PC-3 (cell line): ENCODE data around the gene IGSF21. TPM values are rescaled to one million over a fixed set of nuclear protein-coding genes. Genes with fewer than 3 reads are reported as not detected.
A peak's percentile ranks its signal among the peaks of the same experiment; 100 is the strongest.

Source experiments
- ATAC-seq: fragments of 200-7000 bp; cut with Tn5 transposase; 2 replicates; pipeline ENCODE4 v1.9.1; 2020; ENCODE audit warnings: mild to moderate bottlenecking, moderate library complexity
- BruUV-seq: library from RNA; stranded (reverse); fragments of 400-500 nt; replicated peaks from 2 replicates; lab custom pipeline; 2021; lab: Mats Ljungman, UMichigan
- CTCF ChIA-PET: fragments of 300-600 bp; sonication (Branson Sonifier 250); formaldehyde crosslinking; loops from one replicate; lab custom pipeline; 2022; ENCODE audit warnings: antibody characterized with exemption; lab: Charles Lee
- POLR2A ChIA-PET: fragments of 300-600 bp; sonication (Branson Sonifier 250); formaldehyde crosslinking; loops from one replicate; lab custom pipeline; 2022; ENCODE audit warnings: antibody characterized with exemption; ENCODE audit not compliant: unreplicated experiment; lab: Charles Lee
- DNase-seq: peaks from one replicate; pipeline ENCODE4 v3.0.0-alpha.2; 2015
- H2AFZ ChIP-seq: fragments of 300-600 bp; sonication (generic); 2 replicates; pipeline ENCODE4 v1.6.0; 2016; ENCODE audit warnings: antibody characterized with exemption, low read length
- H3F3A ChIP-seq: fragments of 300-600 bp; sonication (generic); one replicate; pipeline ENCODE4 v1.6.0; 2017; ENCODE audit warnings: antibody characterized with exemption, low read length, control low read depth, mild to moderate bottlenecking; ENCODE audit not compliant: unreplicated experiment
- H3K27ac ChIP-seq: fragments of 300-600 bp; sonication (generic); 2 replicates; pipeline ENCODE4 v1.5.1; 2016; ENCODE audit warnings: mild to moderate bottlenecking, low read length
- H3K27me3 ChIP-seq: fragments of 300-600 bp; sonication (generic); 2 replicates; pipeline ENCODE4 v1.6.1; 2016; ENCODE audit warnings: low read length, mixed read lengths
- H3K36me3 ChIP-seq: fragments of 300-600 bp; sonication (generic); 2 replicates; pipeline ENCODE4 v1.6.1; 2016; ENCODE audit warnings: low read depth, mixed run types, low read length, mixed read lengths
- H3K4me1 ChIP-seq: fragments of 300-600 bp; sonication (generic); 2 replicates; pipeline ENCODE4 v1.5.1; 2016; ENCODE audit warnings: low read length; ENCODE audit not compliant: insufficient read depth
- H3K4me2 ChIP-seq: fragments of 300-600 bp; sonication (generic); 2 replicates; pipeline ENCODE4 v1.6.0; 2016; ENCODE audit warnings: low read length
- H3K4me3 ChIP-seq: fragments of 300-600 bp; sonication (generic); 2 replicates; pipeline ENCODE4 v1.5.1; 2016; ENCODE audit warnings: mild to moderate bottlenecking, low read length, mixed read lengths
- H3K79me2 ChIP-seq: fragments of 300-600 bp; sonication (generic); 2 replicates; pipeline ENCODE4 v1.6.1; 2017; ENCODE audit warnings: low read length, mixed read lengths
- H3K9ac ChIP-seq: fragments of 300-600 bp; sonication (generic); 2 replicates; pipeline ENCODE4 v1.6.0; 2016; ENCODE audit warnings: mild to moderate bottlenecking, low read length
- H3K9me2 ChIP-seq: fragments of 300-600 bp; sonication (generic); replicated peaks from 2 replicates; pipeline ENCODE4 v1.6.1; 2016; ENCODE audit warnings: mixed run types, low read length, mixed read lengths
- H3K9me3 ChIP-seq: fragments of 300-600 bp; sonication (generic); 2 replicates; pipeline ENCODE4 v1.6.1; 2016; ENCODE audit warnings: low read length, mixed read lengths
- H4K20me1 ChIP-seq: fragments of 300-600 bp; sonication (generic); 2 replicates; pipeline ENCODE4 v1.6.1; 2016; ENCODE audit warnings: low read length, mixed read lengths
- EZH2 ChIP-seq: fragments of 300-600 bp; sonication (generic); IDR thresholded peaks from one replicate; pipeline ENCODE4 v1.6.1; 2017; ENCODE audit warnings: antibody characterized with exemption, mild to moderate bottlenecking, low read length; ENCODE audit not compliant: unreplicated experiment
- EZH2phosphoT487 ChIP-seq: fragments of 300-600 bp; sonication (generic); IDR thresholded peaks from 2 replicates; pipeline ENCODE4 v1.6.1; 2018; ENCODE audit warnings: mild to moderate bottlenecking, antibody characterized with exemption, low read length, borderline replicate concordance
- intact Hi-C: fragments of 100-400 bp; cut with micrococcal nuclease; formaldehyde crosslinking; loops from 2 replicates; pipeline ENCODE4 v1.9.0; 2023
- total RNA-seq: library from RNA; depleted of rRNA; stranded (reverse); fragments of >200 nt; gene quantifications from 2 replicates; pipeline ENCODE4 v1.2.3, GENCODE V29; 2014
- TF ChIP-seq, protein P1 (sequence below): fragments of 300-600 bp; sonication (generic); conservative IDR thresholded peaks from 2 replicates; pipeline ENCODE4 v1.5.1; 2017; ENCODE audit warnings: antibody characterized with exemption, low read depth, mild to moderate bottlenecking, low read length

Gene IGSF21
- total RNA-seq, 1 experiment from 2014 or later, result not detected

DNA sequence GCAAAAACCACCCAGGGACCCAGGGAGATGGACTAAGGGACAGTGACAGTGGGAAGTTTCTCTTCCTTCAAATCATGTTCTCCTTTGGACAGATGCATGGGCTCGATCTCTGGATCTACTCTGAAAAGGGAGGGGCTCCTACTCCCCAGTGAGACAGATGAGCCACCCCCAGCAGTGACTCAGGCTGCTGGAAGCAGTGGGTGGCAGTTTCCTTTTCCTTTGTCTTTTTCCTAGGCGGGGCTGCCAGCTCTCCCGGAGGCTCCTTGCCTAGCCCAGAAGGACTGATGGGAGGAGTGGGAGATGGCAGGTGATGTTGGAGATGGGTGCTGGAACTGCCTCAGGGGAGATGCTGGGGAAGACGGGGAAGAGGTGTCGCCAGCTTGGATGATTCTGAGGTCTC lies 41.0 kb upstream of the IGSF21 start:
- Histone ChIP-seq H3K4me1 (no peaks in the 10 kb centered on the region), H3K4me2 (no peak overlapping the region), H2AFZ (no peak overlapping the region), H3F3A (no peaks in the 10 kb centered on the region), H4K20me1 (no peaks in the 10 kb centered on the region), H3K27me3 (no peaks in the 10 kb centered on the region; the same call in none of the 2 replicates), H3K4me3 (no peak overlapping the region), H3K9me3 (no peaks in the 10 kb centered on the region), H3K27ac (no peak overlapping the region), H3K9ac (no peak overlapping the region), H3K36me3 (no peaks in the 10 kb centered on the region), H3K9me2 (no peaks in the 10 kb centered on the region), H3K79me2 (no peaks in the 10 kb centered on the region)
- CTCF ChIA-PET, result no interaction called here
- DNase-seq (no peak), ATAC-seq (no peak)
- POLR2A ChIA-PET, result no interaction called here
- BruUV-seq, result no TSS peak
- intact Hi-C loops, result no loop called here
- no peak for TF ChIP-seq EZH2

DNA sequence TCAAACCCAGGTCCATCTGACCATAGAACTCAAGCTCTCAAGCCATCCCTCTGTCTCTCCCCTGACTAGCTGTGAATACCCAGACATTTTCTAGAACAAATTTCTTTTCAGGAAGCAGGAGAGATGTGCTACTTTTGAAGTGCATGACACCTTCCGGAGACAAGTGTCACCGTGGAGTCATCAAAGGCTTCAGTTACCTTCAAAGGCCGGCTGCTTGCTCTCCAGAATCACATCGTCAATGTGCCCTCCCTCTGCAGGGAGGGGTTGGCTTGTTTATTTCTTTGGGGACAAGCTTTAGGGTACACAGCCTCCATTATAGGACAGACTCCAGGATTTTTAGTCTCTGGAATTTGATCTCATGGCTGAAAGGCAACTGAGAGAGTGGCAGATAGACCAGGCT lies 37.7 kb upstream of the IGSF21 start:
- Histone ChIP-seq H4K20me1 (no peaks in the 10 kb centered on the region), H2AFZ (no peak overlapping the region), H3K36me3 (no peaks in the 10 kb centered on the region), H3K27me3 (peaks cover 15% of the 10 kb centered on the region), H3K9ac (no peak overlapping the region), H3K4me2 (no peak overlapping the region), H3K4me3 (no peak overlapping the region), H3F3A (no peaks in the 10 kb centered on the region), H3K79me2 (no peaks in the 10 kb centered on the region), H3K9me2 (no peaks in the 10 kb centered on the region), H3K4me1 (no peaks in the 10 kb centered on the region), H3K9me3 (no peaks in the 10 kb centered on the region), H3K27ac (no peak overlapping the region)
- ChIA-PET CTCF (no interaction called here), POLR2A (interaction anchor here (0.9 kb wide), 1 partner anchor 826 kb away, joined by 8 read pairs; no protein-coding TSS in a partner anchor)
- no peak for ATAC-seq
- no peak for DNase-seq
- BruUV-seq, result no TSS peak
- TF ChIP-seq EZH2 (no peak), EZH2phosphoT487 (no peak)
- TF ChIP-seq, protein P1, sequence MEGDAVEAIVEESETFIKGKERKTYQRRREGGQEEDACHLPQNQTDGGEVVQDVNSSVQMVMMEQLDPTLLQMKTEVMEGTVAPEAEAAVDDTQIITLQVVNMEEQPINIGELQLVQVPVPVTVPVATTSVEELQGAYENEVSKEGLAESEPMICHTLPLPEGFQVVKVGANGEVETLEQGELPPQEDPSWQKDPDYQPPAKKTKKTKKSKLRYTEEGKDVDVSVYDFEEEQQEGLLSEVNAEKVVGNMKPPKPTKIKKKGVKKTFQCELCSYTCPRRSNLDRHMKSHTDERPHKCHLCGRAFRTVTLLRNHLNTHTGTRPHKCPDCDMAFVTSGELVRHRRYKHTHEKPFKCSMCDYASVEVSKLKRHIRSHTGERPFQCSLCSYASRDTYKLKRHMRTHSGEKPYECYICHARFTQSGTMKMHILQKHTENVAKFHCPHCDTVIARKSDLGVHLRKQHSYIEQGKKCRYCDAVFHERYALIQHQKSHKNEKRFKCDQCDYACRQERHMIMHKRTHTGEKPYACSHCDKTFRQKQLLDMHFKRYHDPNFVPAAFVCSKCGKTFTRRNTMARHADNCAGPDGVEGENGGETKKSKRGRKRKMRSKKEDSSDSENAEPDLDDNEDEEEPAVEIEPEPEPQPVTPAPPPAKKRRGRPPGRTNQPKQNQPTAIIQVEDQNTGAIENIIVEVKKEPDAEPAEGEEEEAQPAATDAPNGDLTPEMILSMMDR, result no peak
- intact Hi-C loops, result no loop called here

DNA sequence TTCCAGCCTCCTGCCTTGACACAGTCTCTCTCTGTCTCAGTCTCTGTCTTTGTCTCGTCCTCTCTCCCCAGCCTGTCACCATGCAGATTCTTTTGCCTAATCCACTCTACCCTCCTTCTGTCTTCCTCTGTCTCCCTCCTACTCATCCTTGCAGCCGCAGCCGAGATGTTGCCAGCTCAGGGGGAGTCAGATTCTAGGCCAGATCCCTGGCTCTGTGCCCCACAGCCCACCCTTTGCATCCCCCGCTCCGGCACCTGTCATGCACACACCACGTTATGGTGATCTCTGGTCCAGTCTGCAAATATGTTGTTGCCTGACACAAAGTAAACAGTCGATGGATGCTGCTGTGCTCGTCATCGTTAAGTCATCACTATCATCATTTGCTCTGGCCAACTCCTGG lies 35.5 kb upstream of the IGSF21 start:
- POLR2A ChIA-PET, result no interaction called here
- no TSS peak for BruUV-seq
- Histone ChIP-seq H3K4me2 (no peak overlapping the region), H3K79me2 (no peaks in the 10 kb centered on the region), H3K27me3 (peaks cover 30% of the 10 kb centered on the region), H3K4me1 (no peaks in the 10 kb centered on the region), H3K9me2 (no peaks in the 10 kb centered on the region), H3K9me3 (no peaks in the 10 kb centered on the region), H3K4me3 (no peak overlapping the region), H2AFZ (no peak overlapping the region), H4K20me1 (no peaks in the 10 kb centered on the region), H3K27ac (no peak overlapping the region), H3F3A (no peaks in the 10 kb centered on the region), H3K36me3 (no peaks in the 10 kb centered on the region), H3K9ac (no peak overlapping the region)
- intact Hi-C loops, result no loop called here
- peak; percentile 15; the same call in 1 of the 2 replicates for ATAC-seq
- CTCF ChIA-PET, result no interaction called here
- DNase-seq, result peak; percentile 16
- no peak for TF ChIP-seq EZH2
